HG02610 (cell line): Measurements from ENCODE around the gene CCDC174.

Experiments
- ATAC-seq: cut with Tn5 transposase; IDR thresholded peaks from one replicate; pipeline ENCODE4 v1.9.1; 2021; ENCODE audit warnings: mild to moderate bottlenecking, moderate library complexity; ENCODE audit not compliant: unreplicated experiment

Gene CCDC174

GRCh38 chr3:14698601-14699244, 47.2 kb downstream of the CCDC174 start:
- no peak for ATAC-seq

GRCh38 chr3:14699643-14700042, 48.1 kb downstream of the CCDC174 start:
- ATAC-seq: no peak

- ATAC-seq: no peak
Observed at GRCh38 chr3:14700891-14701290, 49.3 kb downstream of the CCDC174 start.

GRCh38 chr3:14701676-14702075, 50.1 kb downstream of the CCDC174 start:
- ATAC-seq: no peak

- ATAC-seq: no peak
Observed at GRCh38 chr3:14703128-14703750, 51.7 kb downstream of the CCDC174 start.

GRCh38 chr3:14703791-14704190, 52.2 kb downstream of the CCDC174 start:
- ATAC-seq: no peak

- no peak for ATAC-seq
Observed at GRCh38 chr3:14706096-14706495, 54.5 kb downstream of the CCDC174 start.

GRCh38 chr3:14716591-14716990, 65.0 kb downstream of the CCDC174 start:
- ATAC-seq: no peak

GRCh38 chr3:14717307-14717706, 65.7 kb downstream of the CCDC174 start:
- no peak for ATAC-seq

GRCh38 chr3:14718539-14718938, 67.0 kb downstream of the CCDC174 start:
- ATAC-seq: no peak

GRCh38 chr3:14719006-14719405, 67.4 kb downstream of the CCDC174 start:
- no peak for ATAC-seq

- no peak for ATAC-seq
Observed at GRCh38 chr3:14721126-14721864, 69.7 kb downstream of the CCDC174 start.
